HG03521 (cell line): ENCODE data around the gene NOTCH2.
A peak's percentile ranks its signal among the peaks of the same experiment; 100 is the strongest.
"Not testable (repeated sequence)": the region's sequence is repeated elsewhere in the genome, so short reads cannot be mapped to it uniquely, and the experiment has no call there.

Experiments used
- ATAC-seq: cut with Tn5 transposase; IDR thresholded peaks from one replicate; pipeline ENCODE4 v1.9.1; 2021; ENCODE audit warnings: mild to moderate bottlenecking, moderate library complexity; ENCODE audit not compliant: unreplicated experiment

NOTCH2 gene

GRCh38 chr1:120069067-120069919 is at the start of gene NOTCH2:
TSS of gene NOTCH2 (minus strand) at chr1:120069662. CDS start at chr1:120069406, 256 bp downstream.
- not testable (repeated sequence) for ATAC-seq

DNA sequence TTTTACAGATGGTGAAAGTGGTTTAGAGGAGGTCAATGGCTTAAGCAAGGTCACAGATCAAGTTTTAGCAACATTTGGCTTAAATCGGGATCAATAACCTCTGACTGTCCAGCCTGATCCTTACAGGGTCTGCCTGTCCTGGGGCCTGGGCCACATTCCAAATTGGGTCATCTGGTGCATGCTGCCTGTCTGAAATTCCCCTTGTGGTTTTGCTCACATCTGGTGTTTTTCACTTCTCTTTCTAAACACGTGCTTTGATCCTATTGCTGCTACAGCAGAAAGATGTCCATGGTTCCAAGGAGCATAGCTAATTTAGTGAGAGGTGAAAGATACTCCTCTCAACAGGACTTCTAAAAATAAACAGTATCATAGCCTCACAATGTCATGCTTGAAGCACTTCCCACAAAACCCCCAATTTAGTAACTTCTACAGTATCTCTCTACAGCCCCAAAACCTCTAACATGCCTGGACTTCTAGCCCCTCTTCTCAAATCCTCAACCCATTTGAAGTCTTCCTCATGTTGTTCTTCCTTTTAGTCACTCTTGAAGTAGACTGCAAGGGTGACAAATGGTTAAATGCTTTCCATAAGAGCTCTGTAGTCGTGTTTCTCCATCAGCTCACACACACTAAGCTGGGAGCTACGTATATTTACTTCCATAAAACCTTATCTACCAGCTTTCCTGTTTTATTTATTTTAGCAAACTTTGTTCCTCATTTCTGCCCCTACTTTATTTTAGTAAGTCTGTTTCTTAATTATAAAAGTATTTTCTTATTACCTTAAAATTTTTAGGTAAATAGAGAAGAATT is 48.1 kb upstream of the NOTCH2 start:
- ATAC-seq: peak; percentile 37

GRCh38 chr1:120116094-120116493 is 46.6 kb upstream of the NOTCH2 start:
- not testable (repeated sequence) for ATAC-seq

- not testable (repeated sequence) for ATAC-seq
These were observed 43.7 kb upstream of the NOTCH2 start for GRCh38 chr1:120113134-120113533.

GRCh38 chr1:120112212-120112611 is 42.8 kb upstream of the NOTCH2 start:
- ATAC-seq: not testable (repeated sequence)

GRCh38 chr1:120111771-120112170 is 42.3 kb upstream of the NOTCH2 start:
- ATAC-seq: not testable (repeated sequence)

DNA sequence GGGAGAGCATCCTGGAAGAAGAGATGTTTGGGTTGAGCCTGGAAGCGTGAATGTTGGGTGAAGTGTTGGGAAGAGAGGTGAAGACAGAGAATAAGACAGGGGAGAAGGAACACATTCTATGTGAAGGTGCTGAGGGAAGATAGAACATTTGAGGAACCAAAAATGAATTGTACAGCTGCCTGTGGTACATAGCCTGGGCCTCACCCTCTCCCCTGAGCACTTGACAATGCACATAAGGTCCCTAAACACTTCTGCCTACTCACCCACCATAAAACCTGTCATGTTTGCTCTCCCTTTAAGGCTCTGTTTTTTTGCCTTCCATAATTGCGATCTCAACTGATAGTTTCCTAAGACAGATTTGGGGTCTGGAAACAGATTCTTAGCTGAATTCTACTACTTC is 41.5 kb upstream of the NOTCH2 start:
- not testable (repeated sequence) for ATAC-seq

- ATAC-seq: not testable (repeated sequence)
These were observed 40.2 kb upstream of the NOTCH2 start for GRCh38 chr1:120109656-120110055.

GRCh38 chr1:120109180-120109579 is 39.7 kb upstream of the NOTCH2 start:
- ATAC-seq: not testable (repeated sequence)

- not testable (repeated sequence) for ATAC-seq
These were observed 35.8 kb upstream of the NOTCH2 start for GRCh38 chr1:120105288-120105687.

DNA sequence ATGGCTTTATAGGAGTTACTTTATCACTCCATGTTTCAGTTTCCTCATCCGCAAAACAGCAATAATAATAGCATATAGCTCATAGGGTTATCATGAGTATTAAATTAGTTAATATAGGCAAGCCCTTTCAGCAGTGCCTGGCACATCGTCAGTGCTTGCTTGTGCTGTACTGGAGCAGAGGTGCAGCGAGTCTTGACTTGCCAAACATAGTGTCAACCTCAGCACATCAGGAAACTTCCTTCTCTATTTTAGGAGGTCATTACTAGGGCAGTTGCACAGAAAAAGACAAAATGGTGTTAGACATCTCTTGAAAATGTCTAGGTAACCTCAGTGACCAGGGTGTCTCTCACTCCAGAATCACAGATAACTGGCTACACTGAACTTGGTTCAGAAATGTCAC is 34.3 kb upstream of the NOTCH2 start:
- ATAC-seq: not testable (repeated sequence)

DNA sequence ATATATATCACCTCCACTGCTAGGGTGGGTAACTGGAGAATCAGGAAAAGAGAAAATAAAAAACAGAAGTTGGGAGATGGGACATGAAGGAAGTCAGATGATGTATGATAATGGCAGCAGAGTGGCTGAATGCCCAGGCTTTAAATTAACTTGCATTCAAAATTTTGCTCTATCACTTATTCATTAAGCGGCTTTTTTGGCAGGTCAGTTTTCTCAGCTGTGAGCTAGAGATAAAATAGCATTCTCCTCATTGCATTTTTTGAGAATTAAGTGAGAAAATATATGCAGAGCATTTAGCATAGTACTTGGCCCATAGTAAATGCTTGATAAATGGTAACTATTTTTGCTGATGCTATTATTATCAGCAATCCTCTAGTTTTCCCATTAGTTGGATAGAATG is 32.1 kb upstream of the NOTCH2 start:
- ATAC-seq: not testable (repeated sequence)

DNA sequence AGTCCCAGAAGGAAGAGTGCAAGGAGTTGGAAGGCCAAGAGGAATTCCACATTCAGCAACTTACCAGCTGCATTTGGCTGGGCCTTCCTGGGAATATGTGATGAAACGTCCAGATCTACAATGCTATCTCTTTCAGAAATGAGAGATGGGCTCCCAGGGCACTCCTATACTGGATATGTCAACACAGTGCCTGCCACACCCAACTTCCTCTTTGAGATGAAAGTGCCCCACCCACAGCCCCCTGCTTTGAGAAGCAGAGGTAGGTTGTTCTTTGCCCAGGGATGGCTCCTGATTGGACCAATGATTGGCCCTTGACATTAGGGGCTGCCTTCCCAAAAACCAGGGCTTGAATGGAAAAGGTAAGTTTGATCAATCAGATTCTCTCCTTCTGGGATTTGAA is 31.1 kb upstream of the NOTCH2 start:
- not testable (repeated sequence) for ATAC-seq

DNA sequence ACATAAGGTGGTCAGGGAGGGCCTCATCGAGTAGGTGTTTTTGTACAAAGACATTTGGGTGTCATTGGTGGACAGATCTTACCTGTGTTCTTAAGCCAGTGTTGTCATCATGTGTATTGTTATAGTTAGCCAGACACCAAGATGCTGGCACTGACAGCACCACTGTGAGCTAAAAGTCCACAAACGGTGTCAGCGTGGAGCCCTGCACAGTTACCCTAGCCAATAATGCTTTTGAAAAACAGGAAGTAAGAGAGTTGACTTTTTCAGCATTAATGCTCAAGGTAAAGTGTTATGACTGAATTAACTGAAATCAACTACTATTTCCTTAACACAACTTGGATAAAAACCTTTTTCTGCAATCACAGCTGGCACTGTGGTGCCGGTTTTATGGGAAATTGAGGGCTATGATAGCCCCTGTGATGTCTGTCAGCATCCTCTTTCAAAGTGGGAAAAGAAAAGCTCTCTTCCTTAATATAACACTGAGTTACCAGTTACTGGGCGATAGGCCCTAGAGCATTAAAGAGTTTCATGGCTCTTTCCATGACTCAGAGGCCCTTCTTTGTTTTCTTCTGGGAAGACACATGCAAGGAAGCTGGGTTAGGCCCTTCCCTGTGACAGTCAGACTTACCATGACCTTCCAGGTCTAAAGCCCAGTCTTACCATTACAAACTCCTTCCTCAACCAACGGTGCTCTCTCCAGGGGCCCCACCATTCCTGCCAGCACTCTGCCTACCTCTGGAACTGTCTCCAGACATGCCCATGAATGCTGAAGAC is 29.7 kb upstream of the NOTCH2 start:
- not testable (repeated sequence) for ATAC-seq

GRCh38 chr1:120096981-120097545 is 27.6 kb upstream of the NOTCH2 start:
- not testable (repeated sequence) for ATAC-seq

DNA sequence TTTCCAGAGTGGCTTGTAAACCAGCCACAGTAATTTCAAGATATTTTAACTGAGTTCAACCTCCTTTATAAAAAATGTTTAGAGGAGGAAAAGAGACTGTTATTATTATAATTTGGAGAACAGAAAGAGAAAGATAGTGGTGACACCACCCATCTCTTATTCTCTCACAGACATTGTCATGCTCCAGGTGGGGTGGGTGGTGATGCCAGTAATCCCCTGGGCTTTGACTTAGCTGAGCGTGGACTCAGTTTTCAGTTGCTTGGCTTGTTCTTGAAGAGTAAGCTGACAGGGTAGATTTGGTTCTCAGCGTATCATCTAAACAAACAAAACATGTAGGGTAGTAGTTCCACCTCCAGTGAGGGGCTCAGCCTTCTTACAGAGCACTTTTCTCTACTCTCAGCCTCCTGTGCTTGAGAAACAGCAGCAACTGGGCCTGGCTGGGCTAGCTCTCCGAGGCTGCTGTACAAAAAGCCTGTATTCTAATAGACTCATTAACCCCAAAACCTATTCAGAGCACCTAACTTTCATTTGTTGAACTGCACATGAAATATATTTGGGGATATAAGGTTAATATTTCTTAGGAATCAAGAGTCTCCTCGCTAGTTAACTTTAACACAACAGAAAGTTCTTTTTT is 24.2 kb upstream of the NOTCH2 start:
- not testable (repeated sequence) for ATAC-seq

DNA sequence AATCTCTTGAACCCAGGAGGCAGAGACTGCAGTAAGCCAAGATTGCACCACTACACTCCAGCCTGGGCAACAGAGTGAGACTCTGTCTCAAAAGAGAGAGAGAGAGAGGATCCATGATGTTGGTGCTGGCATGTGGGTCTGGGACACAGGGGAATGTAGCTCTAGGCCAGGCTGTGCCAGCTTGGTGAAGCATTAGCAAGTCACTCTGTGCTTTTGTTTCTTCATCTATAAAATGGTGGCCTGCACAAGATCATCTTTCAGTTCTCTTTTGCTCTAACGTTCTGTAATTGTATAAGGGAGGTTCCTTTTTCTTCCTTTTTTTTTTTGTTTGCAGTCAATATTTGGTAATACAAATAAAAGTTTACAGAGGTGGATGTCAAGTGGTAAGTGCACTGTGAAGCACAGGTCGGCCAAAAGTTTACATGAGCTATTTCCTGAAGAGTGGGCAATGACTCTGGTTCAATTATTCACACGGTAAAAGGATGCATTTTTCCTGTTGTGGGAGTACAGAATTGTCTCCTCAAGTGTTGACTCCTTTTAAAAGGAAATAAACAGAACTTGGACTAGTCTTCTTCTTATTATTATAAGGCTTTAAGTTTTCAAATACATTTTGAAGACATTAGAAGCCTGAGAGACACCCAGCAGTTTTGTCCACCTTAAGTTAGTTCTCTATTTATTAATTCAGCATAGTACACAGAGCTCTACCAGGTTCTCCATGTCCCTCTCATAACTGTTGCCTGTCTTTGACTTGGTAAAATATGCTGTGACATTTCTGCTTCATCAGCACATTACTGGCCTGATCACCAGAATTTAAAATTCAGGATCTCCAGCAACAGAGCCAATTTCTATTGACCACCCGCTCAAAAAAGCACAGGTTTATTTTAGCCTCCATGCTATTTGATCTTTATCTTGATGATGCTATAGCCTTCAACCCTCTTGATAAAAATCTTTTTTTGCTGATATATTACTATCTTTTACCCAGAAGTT is 23.1 kb upstream of the NOTCH2 start:
- not testable (repeated sequence) for ATAC-seq

DNA sequence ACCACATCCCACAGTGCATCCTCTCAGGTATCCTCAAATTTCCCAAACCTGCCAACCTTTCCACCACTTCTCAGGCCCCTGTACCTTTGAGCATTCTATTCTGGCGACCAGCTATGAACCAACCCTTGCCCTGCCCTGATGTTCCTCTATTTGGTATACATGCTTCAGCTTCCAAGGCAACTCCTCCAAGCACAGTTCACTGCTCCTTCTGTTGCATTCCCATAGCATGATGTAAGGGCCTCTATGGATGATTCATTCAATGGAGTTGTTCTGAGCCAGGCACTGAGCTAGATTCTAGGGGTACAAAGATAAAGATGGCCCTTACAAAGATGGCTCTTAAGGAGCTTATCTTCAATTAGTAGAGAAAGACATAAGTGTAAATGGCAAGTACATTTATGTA is 21.4 kb upstream of the NOTCH2 start:
- not testable (repeated sequence) for ATAC-seq

- ATAC-seq: not testable (repeated sequence)
These were observed 18.5 kb upstream of the NOTCH2 start for GRCh38 chr1:120087959-120088358.
